ENCODE data around the gene AKAP12. TPM values are rescaled to one million over a fixed set of nuclear protein-coding genes. Genes with fewer than 3 reads are reported as not detected.

The AKAP12 gene
- total RNA-seq, 1 experiment from 2014 or later, result 90.0 TPM

DNA sequence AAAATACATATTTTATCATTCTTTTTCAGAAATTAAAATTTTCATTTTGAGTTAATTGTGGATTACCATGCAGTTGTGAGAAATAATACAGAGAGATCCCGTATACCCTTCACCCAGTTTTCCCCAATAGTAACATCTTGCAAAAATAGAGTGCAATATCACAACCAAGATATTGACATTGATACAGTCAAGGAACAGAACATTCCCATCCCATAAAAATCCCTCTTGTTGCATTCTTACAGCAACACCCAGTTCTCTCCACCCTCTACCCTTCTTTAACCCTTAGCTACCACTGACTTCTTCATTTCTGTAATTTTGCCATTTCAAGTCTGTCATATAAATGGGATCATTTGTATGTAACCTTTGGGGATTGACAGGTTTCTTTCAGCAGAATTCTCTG is 6.9 kb upstream of the AKAP12 start (continued):
- TF ChIP-seq, protein P1, sequence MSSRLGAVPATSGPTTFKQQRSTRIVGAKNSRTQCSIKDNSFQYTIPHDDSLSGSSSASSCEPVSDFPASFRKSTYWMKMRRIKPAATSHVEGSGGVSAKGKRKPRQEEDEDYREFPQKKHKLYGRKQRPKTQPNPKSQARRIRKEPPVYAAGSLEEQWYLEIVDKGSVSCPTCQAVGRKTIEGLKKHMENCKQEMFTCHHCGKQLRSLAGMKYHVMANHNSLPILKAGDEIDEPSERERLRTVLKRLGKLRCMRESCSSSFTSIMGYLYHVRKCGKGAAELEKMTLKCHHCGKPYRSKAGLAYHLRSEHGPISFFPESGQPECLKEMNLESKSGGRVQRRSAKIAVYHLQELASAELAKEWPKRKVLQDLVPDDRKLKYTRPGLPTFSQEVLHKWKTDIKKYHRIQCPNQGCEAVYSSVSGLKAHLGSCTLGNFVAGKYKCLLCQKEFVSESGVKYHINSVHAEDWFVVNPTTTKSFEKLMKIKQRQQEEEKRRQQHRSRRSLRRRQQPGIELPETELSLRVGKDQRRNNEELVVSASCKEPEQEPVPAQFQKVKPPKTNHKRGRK (CRISPR knock-in tag; IDR thresholded peaks at IDR 0.05; ENCODE audit: borderline replicate concordance), result no peak
- no peak for TF ChIP-seq NR2C2 (CRISPR knock-in tag; IDR thresholded peaks at IDR 0.05)
- TF ChIP-seq, protein P2, sequence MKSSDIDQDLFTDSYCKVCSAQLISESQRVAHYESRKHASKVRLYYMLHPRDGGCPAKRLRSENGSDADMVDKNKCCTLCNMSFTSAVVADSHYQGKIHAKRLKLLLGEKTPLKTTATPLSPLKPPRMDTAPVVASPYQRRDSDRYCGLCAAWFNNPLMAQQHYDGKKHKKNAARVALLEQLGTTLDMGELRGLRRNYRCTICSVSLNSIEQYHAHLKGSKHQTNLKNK (CRISPR knock-in tag; IDR thresholded peaks at IDR 0.05), result no peak
- TF ChIP-seq ESRRA (CRISPR knock-in tag; IDR thresholded peaks at IDR 0.05; ENCODE audit: borderline replicate concordance), result no peak
- TF ChIP-seq, protein P3, sequence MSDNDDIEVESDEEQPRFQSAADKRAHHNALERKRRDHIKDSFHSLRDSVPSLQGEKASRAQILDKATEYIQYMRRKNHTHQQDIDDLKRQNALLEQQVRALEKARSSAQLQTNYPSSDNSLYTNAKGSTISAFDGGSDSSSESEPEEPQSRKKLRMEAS (CRISPR knock-in tag; IDR thresholded peaks at IDR 0.05), result no peak
- TF ChIP-seq, protein P4, sequence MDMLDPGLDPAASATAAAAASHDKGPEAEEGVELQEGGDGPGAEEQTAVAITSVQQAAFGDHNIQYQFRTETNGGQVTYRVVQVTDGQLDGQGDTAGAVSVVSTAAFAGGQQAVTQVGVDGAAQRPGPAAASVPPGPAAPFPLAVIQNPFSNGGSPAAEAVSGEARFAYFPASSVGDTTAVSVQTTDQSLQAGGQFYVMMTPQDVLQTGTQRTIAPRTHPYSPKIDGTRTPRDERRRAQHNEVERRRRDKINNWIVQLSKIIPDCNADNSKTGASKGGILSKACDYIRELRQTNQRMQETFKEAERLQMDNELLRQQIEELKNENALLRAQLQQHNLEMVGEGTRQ (CRISPR knock-in tag; IDR thresholded peaks at IDR 0.05), result no peak
- TF ChIP-seq, protein P5, sequence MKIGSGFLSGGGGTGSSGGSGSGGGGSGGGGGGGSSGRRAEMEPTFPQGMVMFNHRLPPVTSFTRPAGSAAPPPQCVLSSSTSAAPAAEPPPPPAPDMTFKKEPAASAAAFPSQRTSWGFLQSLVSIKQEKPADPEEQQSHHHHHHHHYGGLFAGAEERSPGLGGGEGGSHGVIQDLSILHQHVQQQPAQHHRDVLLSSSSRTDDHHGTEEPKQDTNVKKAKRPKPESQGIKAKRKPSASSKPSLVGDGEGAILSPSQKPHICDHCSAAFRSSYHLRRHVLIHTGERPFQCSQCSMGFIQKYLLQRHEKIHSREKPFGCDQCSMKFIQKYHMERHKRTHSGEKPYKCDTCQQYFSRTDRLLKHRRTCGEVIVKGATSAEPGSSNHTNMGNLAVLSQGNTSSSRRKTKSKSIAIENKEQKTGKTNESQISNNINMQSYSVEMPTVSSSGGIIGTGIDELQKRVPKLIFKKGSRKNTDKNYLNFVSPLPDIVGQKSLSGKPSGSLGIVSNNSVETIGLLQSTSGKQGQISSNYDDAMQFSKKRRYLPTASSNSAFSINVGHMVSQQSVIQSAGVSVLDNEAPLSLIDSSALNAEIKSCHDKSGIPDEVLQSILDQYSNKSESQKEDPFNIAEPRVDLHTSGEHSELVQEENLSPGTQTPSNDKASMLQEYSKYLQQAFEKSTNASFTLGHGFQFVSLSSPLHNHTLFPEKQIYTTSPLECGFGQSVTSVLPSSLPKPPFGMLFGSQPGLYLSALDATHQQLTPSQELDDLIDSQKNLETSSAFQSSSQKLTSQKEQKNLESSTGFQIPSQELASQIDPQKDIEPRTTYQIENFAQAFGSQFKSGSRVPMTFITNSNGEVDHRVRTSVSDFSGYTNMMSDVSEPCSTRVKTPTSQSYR (CRISPR knock-in tag; IDR thresholded peaks at IDR 0.05), result no peak

DNA sequence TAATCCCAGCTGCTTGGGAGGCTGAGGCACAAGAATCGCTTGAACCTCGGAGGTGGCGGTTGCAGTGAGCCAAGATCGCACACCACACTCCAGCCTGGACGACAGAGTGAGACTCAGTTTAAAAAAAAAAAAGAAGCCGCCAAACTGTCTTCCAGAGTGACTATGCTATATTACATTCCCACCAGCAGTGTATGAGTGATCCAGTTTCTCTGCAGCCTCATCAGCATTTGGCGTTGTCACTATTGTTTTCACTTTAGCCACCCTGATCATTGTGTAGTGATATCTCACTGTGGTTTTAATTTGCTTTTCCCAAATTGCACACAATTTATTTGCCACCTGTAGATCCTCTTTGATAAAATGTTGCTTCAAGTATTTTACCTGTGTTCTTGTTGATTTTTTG is 6.0 kb upstream of the AKAP12 start:
- Mint-ChIP-seq H3K27me3 (ENCODE audit: low read depth) (peaks cover 6% of the 10 kb centered on the region), H3K9me3 (no peaks in the 10 kb centered on the region), H3K27ac (no peak overlapping the region), H3K4me1 (peaks cover 14% of the 10 kb centered on the region), H3K36me3 (no peaks in the 10 kb centered on the region), H3K4me3 (no peak overlapping the region)
- DNase-seq (ENCODE audit: low spot score) (no peak), ATAC-seq (no peak)
- ChIA-PET CTCF (no interaction called here), POLR2A (interaction anchor here (0.6 kb wide), 1 partner anchor 31 kb away, joined by 4 read pairs; no protein-coding TSS in a partner anchor)
- TF ChIP-seq ZBTB21 (CRISPR knock-in tag; IDR thresholded peaks at IDR 0.05; ENCODE audit: borderline replicate concordance) (no peak), ZNF396 (CRISPR knock-in tag; IDR thresholded peaks at IDR 0.05; ENCODE audit: borderline replicate concordance) (no peak), JAZF1 (CRISPR knock-in tag; IDR thresholded peaks at IDR 0.05) (no peak), CREB1 (CRISPR knock-in tag; IDR thresholded peaks at IDR 0.05) (no peak), ZNF121 (CRISPR knock-in tag; IDR thresholded peaks at IDR 0.05) (no peak), HMGA2 (CRISPR knock-in tag; IDR thresholded peaks at IDR 0.05) (no peak), TEAD1 (CRISPR knock-in tag; IDR thresholded peaks at IDR 0.05) (no peak), TP53 (CRISPR knock-in tag; IDR thresholded peaks at IDR 0.05) (no peak), ZNF671 (CRISPR knock-in tag; IDR thresholded peaks at IDR 0.05) (no peak), TCF7 (CRISPR knock-in tag; IDR thresholded peaks at IDR 0.05; ENCODE audit: low read depth) (no peak), ELF4 (CRISPR knock-in tag; IDR thresholded peaks at IDR 0.05; ENCODE audit: low read depth) (no peak)
- TF ChIP-seq, protein P6, sequence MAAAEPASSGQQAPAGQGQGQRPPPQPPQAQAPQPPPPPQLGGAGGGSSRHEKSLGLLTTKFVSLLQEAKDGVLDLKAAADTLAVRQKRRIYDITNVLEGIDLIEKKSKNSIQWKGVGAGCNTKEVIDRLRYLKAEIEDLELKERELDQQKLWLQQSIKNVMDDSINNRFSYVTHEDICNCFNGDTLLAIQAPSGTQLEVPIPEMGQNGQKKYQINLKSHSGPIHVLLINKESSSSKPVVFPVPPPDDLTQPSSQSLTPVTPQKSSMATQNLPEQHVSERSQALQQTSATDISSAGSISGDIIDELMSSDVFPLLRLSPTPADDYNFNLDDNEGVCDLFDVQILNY (CRISPR knock-in tag; IDR thresholded peaks at IDR 0.05), result no peak
- TF ChIP-seq, protein P1 (CRISPR knock-in tag; IDR thresholded peaks at IDR 0.05; ENCODE audit: borderline replicate concordance), result no peak
- TF ChIP-seq, protein P7, sequence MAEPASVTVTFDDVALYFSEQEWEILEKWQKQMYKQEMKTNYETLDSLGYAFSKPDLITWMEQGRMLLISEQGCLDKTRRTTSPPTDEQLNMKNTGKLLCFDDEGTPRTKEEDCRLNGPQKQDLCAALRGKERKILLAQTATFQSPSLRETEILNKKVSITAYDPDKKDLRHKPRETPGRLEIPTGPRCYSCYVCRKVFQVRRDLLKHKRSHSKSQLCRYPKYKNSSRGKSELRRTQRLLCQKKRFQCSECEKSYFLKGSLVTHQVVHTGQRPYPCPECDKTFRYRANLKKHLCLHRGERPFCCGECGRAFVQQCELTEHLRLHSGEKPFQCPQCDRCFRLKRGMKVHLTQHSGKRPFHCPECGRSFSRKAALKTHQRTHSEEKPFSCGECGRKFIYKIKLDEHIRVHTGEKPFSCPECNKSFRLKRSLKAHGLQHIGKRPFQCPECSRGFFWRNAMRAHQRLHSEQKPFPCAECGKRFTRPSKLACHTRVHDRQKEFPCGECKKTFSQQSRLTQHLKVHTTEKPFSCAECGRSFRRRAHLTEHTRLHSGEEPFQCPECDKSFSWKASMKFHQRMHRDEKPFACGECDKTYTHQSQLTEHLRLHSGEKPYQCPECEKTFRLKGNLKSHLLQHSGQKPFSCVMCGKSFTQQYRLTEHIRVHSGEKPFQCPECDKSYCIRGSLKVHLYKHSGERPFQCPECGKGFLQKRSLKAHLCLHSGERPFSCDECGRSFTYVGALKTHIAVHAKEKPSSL (CRISPR knock-in tag; conservative IDR thresholded peaks at IDR 0.05), result no peak
- TF ChIP-seq, protein P8, sequence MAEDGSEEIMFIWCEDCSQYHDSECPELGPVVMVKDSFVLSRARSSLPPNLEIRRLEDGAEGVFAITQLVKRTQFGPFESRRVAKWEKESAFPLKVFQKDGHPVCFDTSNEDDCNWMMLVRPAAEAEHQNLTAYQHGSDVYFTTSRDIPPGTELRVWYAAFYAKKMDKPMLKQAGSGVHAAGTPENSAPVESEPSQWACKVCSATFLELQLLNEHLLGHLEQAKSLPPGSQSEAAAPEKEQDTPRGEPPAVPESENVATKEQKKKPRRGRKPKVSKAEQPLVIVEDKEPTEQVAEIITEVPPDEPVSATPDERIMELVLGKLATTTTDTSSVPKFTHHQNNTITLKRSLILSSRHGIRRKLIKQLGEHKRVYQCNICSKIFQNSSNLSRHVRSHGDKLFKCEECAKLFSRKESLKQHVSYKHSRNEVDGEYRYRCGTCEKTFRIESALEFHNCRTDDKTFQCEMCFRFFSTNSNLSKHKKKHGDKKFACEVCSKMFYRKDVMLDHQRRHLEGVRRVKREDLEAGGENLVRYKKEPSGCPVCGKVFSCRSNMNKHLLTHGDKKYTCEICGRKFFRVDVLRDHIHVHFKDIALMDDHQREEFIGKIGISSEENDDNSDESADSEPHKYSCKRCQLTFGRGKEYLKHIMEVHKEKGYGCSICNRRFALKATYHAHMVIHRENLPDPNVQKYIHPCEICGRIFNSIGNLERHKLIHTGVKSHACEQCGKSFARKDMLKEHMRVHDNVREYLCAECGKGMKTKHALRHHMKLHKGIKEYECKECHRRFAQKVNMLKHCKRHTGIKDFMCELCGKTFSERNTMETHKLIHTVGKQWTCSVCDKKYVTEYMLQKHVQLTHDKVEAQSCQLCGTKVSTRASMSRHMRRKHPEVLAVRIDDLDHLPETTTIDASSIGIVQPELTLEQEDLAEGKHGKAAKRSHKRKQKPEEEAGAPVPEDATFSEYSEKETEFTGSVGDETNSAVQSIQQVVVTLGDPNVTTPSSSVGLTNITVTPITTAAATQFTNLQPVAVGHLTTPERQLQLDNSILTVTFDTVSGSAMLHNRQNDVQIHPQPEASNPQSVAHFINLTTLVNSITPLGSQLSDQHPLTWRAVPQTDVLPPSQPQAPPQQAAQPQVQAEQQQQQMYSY (CRISPR knock-in tag; IDR thresholded peaks at IDR 0.05), result no peak

Measured in WTC11 (cell line).